Keratinocyte (primary cell): ENCODE results near the gene CSAG2.
"Not testable (repeated sequence)": the region's sequence is repeated elsewhere in the genome, so short reads cannot be mapped to it uniquely, and the experiment has no call there.

Experiments
- EZH2 ChIP-seq: IDR thresholded peaks from one replicate; pipeline ENCODE4 v1.6.1; 2012; ENCODE audit warnings: inconsistent platforms, mild to moderate bottlenecking, low read length, moderate library complexity
- TF ChIP-seq, protein P1 (sequence below), 3 experiments: IDR thresholded peaks in 1 of 3; conservative IDR thresholded peaks in 1 of 3; optimal IDR thresholded peaks in 1 of 3; 2 replicates in 2 of 3; 3 replicates in 1 of 3; pipeline versions ENCODE3 to v1.5.1; 2011; ENCODE audit warnings: low read length in 3 of 3, mild to moderate bottlenecking in 3 of 3, moderate library complexity in 2 of 3, control low read depth in 1 of 3, inconsistent platforms in 1 of 3; ENCODE audit not compliant: insufficient read depth in 2 of 3; ENCODE audit errors: extremely low read depth in 1 of 3

DNA sequence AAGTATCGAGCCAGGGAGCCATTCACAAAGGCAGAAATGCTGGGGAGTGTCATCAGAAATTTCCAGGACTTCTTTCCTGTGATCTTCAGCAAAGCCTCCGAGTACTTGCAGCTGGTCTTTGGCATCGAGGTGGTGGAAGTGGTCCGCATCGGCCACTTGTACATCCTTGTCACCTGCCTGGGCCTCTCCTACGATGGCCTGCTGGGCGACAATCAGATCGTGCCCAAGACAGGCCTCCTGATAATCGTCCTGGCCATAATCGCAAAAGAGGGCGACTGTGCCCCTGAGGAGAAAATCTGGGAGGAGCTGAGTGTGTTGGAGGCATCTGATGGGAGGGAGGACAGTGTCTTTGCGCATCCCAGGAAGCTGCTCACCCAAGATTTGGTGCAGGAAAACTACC, 27.5 kb upstream of the CSAG2 start:
- TF ChIP-seq, protein P1, sequence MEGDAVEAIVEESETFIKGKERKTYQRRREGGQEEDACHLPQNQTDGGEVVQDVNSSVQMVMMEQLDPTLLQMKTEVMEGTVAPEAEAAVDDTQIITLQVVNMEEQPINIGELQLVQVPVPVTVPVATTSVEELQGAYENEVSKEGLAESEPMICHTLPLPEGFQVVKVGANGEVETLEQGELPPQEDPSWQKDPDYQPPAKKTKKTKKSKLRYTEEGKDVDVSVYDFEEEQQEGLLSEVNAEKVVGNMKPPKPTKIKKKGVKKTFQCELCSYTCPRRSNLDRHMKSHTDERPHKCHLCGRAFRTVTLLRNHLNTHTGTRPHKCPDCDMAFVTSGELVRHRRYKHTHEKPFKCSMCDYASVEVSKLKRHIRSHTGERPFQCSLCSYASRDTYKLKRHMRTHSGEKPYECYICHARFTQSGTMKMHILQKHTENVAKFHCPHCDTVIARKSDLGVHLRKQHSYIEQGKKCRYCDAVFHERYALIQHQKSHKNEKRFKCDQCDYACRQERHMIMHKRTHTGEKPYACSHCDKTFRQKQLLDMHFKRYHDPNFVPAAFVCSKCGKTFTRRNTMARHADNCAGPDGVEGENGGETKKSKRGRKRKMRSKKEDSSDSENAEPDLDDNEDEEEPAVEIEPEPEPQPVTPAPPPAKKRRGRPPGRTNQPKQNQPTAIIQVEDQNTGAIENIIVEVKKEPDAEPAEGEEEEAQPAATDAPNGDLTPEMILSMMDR (optimal IDR thresholded peaks at IDR 0.05 in 1 of 3, IDR thresholded peaks at IDR 0.05 in 1 of 3, conservative IDR thresholded peaks at IDR 0.05 in 1 of 3; ENCODE audit: extremely low read depth in 1 of 3, insufficient read depth in 2 of 3, low read length in 3 of 3), result not testable (repeated sequence)
- TF ChIP-seq EZH2, result not testable (repeated sequence)
